Measurements from ENCODE around the gene CEACAM6.
A peak's percentile ranks its signal among the peaks of the same experiment; 100 is the strongest.
"Not testable (repeated sequence)": the region's sequence is repeated elsewhere in the genome, so short reads cannot be mapped to it uniquely, and the experiment has no call there.

Gene CEACAM6

DNA sequence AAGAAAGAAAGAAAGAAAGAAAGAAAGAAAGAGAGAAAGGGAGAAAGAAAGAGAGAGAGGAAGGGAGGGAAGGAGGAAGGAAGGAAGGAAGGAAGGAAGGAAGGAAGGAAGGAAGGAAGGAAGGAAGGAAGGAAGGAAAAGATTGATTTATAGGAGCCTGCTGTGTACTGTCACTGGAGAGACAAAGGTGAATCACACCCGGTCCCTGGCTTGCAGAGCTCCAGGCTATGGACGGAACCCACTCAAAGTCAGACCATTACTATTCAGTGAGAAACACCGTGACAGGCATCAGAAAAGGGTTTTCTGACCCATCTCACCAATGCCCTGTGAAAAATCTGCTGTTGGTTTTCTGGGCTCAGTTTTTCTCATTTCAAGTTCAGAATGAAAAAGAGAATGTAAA, 7.3 kb upstream of the CEACAM6 start:
- DNase-seq, result no peak

GRCh38 chr19:41750248-41751134, 4.8 kb upstream of the CEACAM6 start:
- DNase-seq, result not testable (repeated sequence)

- DNase-seq, result no peak
These were observed 2.2 kb upstream of the CEACAM6 start for GRCh38 chr19:41753159-41753558.

GRCh38 chr19:41753936-41754529, 1.3 kb upstream of the CEACAM6 start:
- DNase-seq, result peak; percentile 0 to 8

GRCh38 chr19:41758846-41759245, 3.5 kb downstream of the CEACAM6 start:
- DNase-seq, result no peak

DNA sequence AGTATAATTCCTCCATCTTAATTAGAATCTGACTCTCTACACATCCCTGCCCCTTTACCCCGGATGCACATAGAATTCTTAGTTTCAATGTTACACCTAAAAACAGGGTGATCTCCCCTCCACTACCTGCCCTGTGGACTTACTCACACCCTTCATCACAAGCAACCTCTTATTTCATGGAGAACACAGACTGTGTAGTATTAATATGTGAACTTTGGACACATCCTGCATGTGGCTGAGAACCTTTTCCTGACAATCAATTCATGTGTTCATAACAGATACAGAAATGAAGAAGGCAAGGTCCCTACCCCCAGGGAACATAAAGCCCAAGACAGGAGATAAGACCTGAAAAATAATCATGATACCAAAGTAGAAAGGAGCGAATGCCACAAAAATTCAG, 11.8 kb downstream of the CEACAM6 start:
- DNase-seq, result no peak

GRCh38 chr19:41768105-41768504, 12.8 kb downstream of the CEACAM6 start:
- not testable (repeated sequence) for DNase-seq

GRCh38 chr19:41769608-41770007, 14.3 kb downstream of the CEACAM6 start:
- no peak for DNase-seq

DNA sequence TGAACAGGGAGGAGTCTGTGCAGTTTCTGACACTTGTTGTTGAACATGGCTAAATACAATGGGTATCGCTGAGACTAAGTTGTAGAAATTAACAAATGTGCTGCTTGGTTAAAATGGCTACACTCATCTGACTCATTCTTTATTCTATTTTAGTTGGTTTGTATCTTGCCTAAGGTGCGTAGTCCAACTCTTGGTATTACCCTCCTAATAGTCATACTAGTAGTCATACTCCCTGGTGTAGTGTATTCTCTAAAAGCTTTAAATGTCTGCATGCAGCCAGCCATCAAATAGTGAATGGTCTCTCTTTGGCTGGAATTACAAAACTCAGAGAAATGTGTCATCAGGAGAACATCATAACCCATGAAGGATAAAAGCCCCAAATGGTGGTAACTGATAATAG, 16.1 kb downstream of the CEACAM6 start:
- no peak for DNase-seq

GRCh38 chr19:41774515-41774980, 19.2 kb downstream of the CEACAM6 start:
- DNase-seq, result no peak

DNA sequence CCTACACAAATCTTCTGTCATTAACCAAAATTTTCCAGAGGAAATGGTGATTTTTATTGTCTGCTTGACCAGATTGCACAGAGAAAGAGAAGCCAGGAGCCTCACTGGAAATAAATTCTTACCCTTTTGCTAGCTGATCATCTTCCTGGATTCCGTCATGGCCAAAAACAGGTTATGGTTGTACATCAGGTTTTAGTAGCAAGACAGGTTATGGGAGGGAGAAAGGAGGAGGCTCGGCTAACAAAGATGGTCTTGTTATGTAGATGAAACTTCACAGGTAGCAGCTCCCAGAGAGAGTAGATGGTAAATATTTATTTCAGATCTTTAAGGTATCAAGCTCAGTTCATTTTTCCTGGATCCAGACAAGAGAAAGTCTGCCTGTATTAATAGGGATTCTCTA, 21.4 kb downstream of the CEACAM6 start:
- DNase-seq, result no peak

DNA sequence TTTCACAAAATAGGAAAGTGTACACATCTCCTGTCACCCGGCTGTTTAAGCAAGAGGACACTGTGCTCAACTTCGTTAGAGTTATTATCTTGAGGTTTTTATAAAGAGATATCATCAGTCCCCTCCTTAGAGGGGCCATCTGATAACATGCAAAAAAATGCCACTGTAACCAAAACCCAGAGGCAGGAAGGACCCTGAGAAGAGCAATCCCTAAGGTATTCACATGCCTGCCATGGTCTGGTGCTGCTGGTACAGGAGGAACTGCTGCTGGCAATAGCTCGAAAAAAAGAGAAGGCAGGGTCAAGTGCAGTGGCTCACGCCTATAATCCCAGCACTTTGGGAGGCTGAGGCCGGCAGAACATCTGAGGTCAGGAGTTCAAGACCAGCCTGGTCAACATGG, 28.3 kb downstream of the CEACAM6 start:
- no peak for DNase-seq

DNA sequence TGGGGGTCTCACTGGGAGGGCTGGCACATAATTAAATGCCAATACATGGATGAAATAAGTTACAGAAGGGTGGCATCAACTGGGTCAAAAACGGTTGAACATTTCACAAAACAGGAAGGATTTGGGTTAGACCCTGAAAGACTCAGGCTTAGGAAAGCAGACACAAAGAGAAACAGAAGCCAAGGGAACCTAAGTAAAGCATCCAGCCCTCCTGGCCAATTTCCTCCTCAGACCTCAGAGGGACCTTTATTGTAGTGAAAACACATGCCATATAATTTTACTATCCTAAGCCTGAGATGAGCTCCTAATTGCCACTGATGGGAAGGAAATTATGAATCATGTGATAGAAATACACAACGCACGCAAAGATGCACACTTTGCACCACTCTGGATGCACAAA, 29.0 kb downstream of the CEACAM6 start:
- no peak for DNase-seq

DNA sequence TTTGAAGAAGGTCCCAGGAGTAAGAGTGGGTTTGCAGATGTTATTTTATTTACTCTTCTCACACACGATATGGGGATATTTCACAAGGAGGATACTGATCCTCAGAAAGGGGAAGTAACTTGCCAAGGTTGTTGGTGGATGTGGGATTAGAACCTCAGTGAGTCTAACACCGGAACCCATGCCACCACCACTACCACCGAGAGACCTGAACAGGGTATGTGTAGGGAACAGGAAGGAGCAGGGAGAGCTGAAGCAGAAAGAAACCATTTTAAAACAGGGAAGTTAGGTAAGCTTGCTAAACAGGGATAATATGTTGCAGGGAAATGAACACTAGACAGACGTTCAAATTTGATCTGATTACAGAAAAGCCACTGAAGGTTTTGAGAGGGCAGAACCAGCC, 29.4 kb downstream of the CEACAM6 start:
- DNase-seq, result no peak

- DNase-seq, result no peak
These were observed 30.3 kb downstream of the CEACAM6 start for GRCh38 chr19:41785653-41786052.

GRCh38 chr19:41787055-41787454, 31.7 kb downstream of the CEACAM6 start:
- DNase-seq, result no peak

DNA sequence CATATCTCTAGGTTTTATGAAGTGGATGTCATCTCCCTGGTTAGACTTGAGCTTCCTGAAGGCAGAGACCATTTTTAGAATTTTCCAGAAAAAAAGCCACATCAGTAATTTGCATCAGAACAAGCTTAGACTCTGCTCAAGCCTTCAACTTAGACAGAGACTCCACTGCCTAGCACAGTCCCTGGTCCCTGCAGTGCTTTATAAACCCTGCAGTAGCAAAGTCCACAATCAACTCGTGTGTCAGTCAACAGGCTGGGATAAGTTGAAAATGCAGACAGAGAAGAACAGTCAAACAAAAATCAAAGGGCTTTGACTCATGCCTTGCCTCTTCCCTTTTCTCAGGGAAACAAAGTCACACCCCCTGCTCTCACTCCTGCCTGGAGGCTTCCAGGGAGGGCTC, 33.2 kb downstream of the CEACAM6 start:
- not testable (repeated sequence) for DNase-seq

DNA sequence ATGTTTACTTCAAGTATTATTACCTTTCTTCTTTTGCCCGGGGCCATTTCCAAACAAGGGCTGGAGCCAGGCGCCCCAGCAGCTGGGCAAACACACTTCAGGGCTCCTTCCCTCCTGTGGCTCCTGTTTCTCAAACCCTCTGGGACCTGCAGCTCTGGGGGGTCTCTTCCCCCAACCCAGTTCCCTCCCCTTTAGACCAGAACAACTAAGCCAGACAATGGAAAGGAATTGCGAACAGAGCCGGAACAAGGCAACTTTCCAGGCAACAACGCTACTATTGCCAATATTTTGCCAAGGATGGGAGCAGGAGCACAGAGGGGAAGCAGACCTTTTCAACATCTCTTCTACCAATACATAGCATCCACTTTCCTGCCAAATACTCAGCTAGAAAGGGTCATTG, 33.7 kb downstream of the CEACAM6 start:
- DNase-seq, result not testable (repeated sequence)

DNA sequence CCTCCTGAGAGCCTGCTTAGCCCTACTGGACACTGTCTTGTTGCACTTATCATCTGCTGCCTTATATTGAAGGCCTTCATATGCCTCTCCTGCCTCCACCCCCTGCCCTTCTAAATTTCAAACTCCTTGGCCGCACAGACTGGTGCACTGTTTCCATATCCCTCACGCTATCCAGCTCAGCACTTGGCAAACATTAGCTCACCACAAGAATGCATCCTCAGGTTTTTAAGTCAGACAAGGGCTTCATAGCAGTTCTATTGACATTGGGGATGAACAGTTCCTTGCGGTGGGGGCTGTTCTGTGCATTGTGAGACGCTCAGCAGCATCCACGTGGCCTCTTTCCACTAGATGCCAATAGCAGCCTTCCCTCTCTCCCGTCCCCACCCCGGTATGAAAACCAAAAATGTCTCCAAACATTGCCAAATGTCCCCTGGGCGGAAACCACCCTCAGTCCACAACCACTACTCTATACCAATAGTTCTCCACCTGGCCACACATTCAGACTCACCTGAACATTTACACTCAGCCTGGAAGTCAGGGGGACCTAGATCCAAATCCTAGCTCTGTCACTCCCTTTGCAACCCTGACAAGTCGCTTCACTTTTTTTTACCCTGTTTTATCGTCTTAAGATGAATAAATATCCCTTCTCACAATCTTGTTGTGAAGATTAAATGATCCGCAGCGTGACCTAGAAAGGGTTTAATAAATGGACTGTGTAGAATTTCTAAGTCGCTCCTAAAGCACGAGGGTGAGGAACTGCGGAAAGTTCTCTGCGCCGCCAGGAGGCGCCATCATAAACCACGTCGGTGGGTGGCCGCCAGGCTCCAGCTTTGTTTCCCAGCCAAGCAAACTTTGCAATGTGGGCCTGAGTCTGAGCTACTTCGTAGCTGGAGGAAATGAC, 37.4 kb downstream of the CEACAM6 start:
- no peak for DNase-seq

- DNase-seq, result no peak
These were observed 38.0 kb downstream of the CEACAM6 start for GRCh38 chr19:41793414-41793727.

DNA sequence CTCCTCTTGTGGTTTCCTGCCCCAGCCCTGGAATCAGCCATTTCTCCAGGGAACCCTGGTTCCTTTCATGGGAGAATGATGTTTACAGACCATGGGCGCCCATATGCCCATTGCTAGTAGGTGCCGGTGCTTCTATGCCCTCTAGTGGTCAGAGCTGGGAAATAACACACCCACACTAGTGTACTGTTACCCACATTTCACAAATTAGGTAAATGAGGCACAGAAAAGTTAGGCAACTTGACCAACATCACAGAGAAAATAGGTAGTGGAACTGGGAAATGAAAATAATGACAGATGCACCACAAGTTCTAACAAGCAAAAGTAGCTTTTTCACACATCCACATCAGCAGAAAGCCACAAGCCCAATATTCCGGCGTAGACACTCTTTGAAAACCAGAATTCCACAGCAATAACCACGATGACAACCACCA, 39.7 kb downstream of the CEACAM6 start:
- no peak for DNase-seq

GRCh38 chr19:41796362-41796761, 41.0 kb downstream of the CEACAM6 start, which contains the start of gene CEACAM3:
TSS of gene CEACAM3 (plus strand) at chr19:41796587. CDS start at chr19:41796678, 91 bp downstream.
- no peak for DNase-seq

DNA sequence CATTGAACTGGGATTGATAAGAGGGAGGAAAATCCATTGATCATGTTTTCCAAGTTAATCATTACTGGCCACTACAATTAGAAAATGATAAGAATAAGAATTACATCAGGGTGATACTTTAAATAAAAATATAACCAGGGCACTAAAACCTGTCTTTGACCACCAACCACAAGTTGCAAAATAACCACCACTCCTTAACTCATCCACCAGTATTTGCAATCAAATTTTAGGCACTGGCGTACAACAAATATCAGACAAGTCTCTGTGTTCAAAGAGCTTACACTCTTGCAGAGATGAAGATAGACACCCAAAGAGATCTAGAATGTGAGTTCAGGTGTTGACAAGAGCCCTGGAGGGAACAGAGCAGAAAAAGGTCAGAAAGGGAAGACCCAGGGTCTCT, 41.6 kb downstream of the CEACAM6 start:
- DNase-seq, result no peak
